ENCODE measurements around the gene ARHGAP31. TPM values are rescaled to one million over a fixed set of nuclear protein-coding genes. Genes with fewer than 3 reads are reported as not detected.

The ARHGAP31 gene
- total RNA-seq, 1 experiment from 2014 or later = 7.2 TPM

GRCh38 chr3:119416873-119417272, 122.7 kb downstream of the ARHGAP31 start:
- no peaks in the 10 kb centered on the region for H3K36me3 Mint-ChIP-seq
- TF ChIP-seq CDX4 (CRISPR knock-in tag; IDR thresholded peaks at IDR 0.05; ENCODE audit: borderline replicate concordance) (no peak), TEAD4 (CRISPR knock-in tag; IDR thresholded peaks at IDR 0.05) (no peak), NR2C2 (CRISPR knock-in tag; IDR thresholded peaks at IDR 0.05) (no peak), HMGA2 (CRISPR knock-in tag; IDR thresholded peaks at IDR 0.05) (no peak), NFYB (CRISPR knock-in tag; conservative IDR thresholded peaks at IDR 0.05; ENCODE audit: low read depth) (no peak), ZBTB43 (CRISPR knock-in tag; IDR thresholded peaks at IDR 0.05) (no peak), AR (CRISPR knock-in tag; IDR thresholded peaks at IDR 0.05) (no peak), GRHL2 (CRISPR knock-in tag; IDR thresholded peaks at IDR 0.05; ENCODE audit: insufficient replicate concordance, severe bottlenecking) (no peak), CBFB (CRISPR knock-in tag; IDR thresholded peaks at IDR 0.05; ENCODE audit: low read depth) (no peak), KAT7 (CRISPR knock-in tag; IDR thresholded peaks at IDR 0.05; ENCODE audit: borderline replicate concordance) (no peak), NR1H2 (CRISPR knock-in tag; IDR thresholded peaks at IDR 0.05) (no peak), USF1 (CRISPR knock-in tag; IDR thresholded peaks at IDR 0.05) (no peak), RORB (CRISPR knock-in tag; IDR thresholded peaks at IDR 0.05) (no peak), E2F4 (CRISPR knock-in tag; IDR thresholded peaks at IDR 0.05; ENCODE audit: borderline replicate concordance, low read depth) (no peak), FOXP4 (CRISPR knock-in tag; IDR thresholded peaks at IDR 0.05) (no peak), TCF7 (CRISPR knock-in tag; IDR thresholded peaks at IDR 0.05; ENCODE audit: low read depth) (no peak), ZNF317 (CRISPR knock-in tag; IDR thresholded peaks at IDR 0.05; ENCODE audit: borderline replicate concordance, low read depth) (no peak), ZNF532 (CRISPR knock-in tag; IDR thresholded peaks at IDR 0.05; ENCODE audit: borderline replicate concordance) (no peak), NFE2L1 (CRISPR knock-in tag; IDR thresholded peaks at IDR 0.05) (no peak), AFF4 (CRISPR knock-in tag; IDR thresholded peaks at IDR 0.05; ENCODE audit: borderline replicate concordance) (no peak)
- H3K9me3 Mint-ChIP-seq = no peaks in the 10 kb centered on the region
- ATAC-seq (no peak), DNase-seq (ENCODE audit: low spot score) (no peak)
- H3K27ac Mint-ChIP-seq = no peak overlapping the region
- no peak overlapping the region for H3K4me3 Mint-ChIP-seq
- no peaks in the 10 kb centered on the region for H3K27me3 Mint-ChIP-seq (ENCODE audit: low read depth)
- ChIA-PET POLR2A (no interaction called here), CTCF (interaction anchor here (0.6 kb wide), 1 partner anchor 94 kb away, joined by 3 read pairs; no protein-coding TSS in a partner anchor)
- no peaks in the 10 kb centered on the region; the same call in 1 of the 2 replicates for H3K4me1 Mint-ChIP-seq

All from WTC11 (cell line).